Fibroblast of skin of back (primary cell): ENCODE measurements around the gene STYXL1.

Experiments
- DNase-seq: peaks from one replicate; pipeline ENCODE4 v3.0.0-alpha.2; 2013

The STYXL1 gene

DNA sequence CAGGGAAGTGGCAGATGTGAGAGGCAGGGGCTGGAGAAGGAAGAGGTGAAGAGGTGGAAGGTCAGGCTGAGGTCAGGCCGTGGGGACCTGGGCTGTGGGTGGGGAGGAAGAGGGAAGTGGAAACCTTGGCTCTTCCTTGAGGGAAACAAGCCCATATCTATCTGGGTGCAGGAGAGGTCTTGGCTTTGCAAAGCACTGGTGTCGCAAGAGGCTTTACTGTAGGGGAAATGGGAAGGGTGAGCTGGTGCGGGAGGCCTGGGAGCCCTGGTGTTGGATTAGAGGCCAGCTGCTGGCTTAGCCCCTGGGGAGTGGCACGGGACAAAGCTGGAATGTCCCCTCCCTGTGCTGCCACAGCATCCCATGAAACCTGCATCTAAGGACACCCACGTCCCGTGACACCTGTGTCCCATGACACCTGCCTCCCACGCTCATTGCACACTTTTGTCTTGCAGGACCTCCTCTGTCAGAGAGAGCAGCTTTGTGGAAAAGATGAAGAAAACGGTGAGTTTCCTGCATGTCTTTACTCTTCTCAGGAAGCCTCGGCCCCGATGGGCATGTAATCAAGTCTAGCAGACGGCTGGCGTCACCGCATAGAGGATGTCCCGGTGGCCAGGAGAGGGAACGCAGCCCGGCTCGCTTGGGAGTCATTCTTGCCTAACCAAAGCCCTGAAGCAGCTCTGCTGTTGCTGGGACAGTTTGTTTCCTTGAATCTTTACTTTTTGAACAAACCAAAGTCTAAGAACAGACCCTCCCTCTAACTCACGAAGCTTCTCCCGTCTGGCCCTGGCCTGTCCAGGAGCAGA is 75.6 kb downstream of the STYXL1 start:
- no peak for DNase-seq

DNA sequence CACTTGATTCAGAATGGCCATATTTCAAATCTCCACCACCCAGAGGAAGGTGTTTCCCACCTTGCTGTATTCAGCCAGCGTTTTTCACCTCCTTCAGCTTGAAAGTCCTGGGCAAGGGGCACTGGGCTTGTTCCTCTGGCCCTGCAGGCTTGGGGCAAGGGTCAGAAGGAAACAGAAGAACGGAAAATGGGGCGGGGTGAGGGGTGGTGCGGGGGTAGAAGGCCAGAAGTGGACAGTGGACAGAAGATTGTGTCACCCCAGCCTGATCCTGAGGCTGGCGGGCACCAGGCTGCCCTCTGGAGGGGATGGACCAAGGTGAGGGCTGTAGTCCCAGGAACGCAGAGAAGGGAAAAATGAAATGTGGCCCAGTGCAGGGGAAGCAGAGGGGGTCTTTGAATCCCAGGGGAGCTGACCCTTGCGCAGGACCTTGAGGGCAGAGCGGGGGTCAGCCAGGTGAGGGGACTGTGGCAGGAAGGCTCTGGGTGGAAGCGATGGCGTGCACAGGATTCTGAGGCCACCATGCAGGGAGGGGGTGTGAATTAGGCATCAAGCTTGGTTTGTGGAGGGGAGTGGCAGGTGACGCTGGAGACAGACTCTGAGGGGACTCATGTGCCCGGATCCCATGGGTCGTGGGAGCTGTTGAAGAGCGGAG is 76.4 kb downstream of the STYXL1 start:
- DNase-seq: no peak

DNA sequence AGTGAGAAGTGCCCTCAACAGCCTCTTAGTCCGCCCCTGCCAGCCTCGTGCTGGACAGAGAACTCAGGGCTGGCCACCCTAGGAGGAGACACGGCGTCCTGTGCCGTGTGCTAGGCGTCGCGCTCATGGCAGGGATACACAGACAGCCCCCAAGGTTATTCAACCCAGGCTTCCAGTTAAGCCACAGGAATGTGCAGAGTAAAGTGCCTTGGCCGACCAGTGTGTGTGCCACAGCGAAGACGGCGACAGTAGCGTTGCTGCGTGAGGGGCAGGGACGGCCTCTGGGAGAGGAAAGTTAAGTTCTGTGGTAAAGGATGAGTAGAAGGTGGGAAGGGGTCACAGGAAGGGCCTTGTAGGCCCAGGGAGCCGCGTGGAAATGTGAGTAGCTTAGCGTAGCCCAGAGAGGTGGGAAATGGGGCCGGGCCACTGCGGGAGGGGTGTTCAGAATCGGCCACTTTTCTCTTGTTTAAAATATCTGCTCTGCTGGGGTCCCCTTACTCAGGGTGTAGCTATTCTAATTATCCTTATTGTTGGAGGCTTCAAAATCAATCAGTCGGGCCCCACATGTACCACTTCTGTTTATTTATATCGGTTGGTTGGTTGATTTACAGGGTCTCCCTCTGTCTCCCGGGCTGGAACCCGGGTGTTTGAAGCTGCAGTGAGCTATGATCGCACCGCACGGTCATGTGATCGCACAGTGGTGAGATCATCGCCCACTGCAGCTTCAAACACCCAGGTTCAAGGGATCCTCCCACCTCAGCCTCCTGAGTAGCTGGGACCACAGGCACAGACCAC is 77.9 kb downstream of the STYXL1 start:
- DNase-seq: no peak

DNA sequence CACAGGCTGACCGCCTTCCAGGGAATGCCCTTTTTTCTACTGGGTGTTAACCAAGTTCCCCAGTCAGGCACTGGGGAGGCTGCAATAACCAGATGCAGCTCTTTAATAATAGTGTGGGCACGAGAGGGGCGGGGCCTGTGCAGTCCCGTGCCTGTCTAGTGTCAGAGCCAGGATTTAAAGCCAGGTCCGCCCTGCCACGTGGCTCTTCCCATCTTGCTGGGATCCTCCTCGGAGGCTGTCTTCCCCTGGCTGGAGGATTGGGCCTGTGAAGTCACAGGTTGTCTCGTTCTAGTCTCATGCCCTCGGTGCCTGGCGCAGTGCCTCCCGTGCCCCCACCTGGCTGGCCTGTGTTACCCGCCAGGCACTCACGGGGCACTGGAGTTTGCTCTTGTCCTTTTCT is 78.6 kb downstream of the STYXL1 start:
- DNase-seq: no peak

DNA sequence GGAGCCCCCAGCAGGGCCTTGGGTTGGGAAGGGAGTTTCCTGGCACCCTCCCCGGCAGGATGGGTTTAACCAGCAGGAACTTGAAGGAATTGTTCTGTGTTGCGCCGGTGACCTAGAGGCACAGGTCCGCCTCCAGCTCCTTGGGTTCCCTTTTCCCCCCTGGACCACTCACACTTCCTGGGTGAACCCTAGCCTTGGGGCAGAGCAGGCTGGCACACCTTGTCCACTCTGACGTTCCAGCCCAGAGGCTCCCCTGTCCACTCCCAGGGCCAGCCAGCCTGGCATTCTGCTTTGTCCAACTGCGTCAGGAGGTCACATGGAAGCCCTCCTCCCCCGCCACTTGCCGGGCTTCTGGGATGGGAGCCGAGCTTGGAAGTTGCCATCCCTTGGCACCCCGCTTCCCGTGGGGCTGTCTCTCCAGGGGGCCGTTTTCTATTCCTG is 79.2 kb downstream of the STYXL1 start:
- no peak for DNase-seq

DNA sequence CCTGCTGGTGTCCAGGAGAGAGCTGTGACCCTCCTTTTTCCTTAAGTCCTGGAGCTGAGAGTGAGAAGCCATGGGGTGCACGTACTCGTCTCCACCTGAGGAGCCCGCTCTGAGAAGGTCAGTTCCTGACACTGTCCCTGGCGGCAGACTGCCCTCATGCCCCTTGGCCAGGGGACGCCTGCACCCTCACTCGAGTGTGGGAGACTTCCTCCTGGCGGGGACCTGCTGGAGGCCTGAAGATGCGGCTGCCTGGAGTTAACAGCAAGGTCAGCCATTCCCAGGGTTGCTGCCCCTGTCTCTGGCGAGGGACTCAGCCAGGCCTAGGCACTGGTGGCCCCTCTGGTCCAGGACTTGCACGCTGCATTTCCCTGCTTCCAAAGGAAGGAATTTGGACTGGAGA is 79.8 kb downstream of the STYXL1 start:
- DNase-seq: no peak

DNA sequence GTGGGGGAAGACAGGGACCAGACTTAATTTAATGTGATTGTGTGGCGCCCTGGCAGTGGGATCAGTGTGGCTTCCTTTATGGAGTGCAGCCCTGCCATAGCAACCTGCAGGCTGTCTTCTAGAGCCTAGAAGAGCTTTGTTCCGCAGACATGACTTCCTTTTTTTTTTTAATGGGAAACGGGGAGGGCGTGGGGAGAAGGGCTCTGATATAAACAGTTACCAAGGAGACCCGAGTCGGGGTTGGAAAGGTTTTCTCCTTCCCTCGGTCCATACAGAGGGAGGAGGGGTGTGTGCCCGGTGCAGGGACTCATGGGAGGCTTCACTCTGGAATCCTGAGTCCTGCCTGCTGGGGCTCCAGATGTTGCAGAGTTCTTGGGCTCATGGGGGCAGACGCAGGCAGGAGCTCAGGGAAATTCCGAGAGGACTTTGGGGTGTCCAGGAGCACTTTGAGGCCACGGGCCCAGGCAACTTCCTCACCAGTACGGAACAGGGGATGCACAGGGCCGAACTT is 80.3 kb downstream of the STYXL1 start:
- no peak for DNase-seq

DNA sequence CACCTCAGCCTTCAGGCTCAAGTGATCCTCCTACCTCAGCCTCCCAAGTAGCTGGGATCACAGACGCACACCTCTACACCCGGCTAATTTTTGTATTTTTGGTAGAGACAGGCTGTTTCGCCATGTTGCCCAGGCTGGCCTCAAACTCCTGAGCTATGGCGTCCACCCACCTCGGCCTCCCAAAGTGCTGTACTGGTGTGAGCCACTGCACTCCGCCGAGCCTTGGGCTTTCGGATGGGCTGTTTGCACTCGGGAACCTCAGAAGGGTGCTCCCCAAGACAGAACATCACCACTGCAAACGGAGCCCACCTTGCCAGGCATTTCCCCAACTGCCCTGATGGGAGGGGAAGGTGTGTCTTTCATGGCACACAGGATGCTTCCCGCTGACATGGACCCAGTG is 80.7 kb downstream of the STYXL1 start:
- DNase-seq: no peak

DNA sequence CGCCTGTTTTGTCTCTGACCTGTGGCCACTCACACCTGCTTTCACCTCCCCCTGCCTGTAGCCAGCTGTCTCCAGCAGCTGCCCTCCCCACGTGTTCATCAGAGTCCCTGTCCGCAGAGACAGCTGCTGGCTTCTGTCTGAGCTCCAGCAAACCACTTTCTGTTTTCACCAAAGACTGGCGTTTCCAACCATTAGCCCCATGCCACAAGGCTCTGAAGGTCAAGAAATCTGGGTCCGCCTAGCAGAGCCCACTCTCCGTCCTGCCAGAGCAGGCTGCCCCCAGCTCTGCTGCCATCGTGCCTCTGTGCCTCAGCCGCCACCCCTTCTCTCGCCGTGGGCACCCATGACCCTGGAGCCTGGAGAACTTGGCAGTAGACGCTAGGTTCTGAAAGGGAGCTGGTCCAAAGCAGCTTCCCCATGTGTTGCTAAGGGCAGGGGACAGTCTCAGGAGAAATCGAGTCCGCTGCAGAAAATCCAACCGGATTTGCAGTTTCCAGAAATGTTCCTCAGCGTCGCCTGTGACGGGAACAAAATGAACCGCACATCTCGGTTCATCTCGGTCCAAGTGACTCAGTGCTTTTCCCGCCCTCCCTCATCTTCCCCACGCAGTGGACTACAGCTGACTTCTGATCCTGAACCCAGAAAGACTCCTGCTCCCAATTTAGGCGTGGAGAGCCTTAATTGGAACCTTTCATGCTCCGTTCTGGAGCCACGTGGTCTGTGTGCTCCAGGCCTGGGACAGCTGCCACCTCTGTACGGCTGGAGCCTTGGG is 81.4 kb downstream of the STYXL1 start:
- DNase-seq: no peak

DNA sequence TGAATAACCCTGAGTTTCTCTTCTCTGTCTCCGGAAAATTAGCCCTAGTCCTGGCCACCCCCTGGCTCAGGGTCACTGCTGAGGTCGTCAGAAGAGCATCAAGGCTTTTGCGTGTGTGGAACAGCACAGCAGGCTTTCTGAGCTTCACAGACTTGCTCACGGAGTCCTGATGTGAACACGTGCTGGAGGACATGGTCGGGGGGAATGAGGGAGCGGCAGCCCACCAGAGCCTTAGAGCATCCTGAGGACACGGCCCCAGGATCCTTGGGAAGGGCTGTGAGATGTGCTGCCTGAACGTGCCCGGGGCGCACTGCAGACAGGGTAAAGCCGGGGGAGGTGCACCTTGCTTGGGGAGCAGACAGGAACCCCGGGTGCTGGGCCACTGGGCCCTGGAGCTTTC is 82.2 kb downstream of the STYXL1 start:
- DNase-seq: no peak

DNA sequence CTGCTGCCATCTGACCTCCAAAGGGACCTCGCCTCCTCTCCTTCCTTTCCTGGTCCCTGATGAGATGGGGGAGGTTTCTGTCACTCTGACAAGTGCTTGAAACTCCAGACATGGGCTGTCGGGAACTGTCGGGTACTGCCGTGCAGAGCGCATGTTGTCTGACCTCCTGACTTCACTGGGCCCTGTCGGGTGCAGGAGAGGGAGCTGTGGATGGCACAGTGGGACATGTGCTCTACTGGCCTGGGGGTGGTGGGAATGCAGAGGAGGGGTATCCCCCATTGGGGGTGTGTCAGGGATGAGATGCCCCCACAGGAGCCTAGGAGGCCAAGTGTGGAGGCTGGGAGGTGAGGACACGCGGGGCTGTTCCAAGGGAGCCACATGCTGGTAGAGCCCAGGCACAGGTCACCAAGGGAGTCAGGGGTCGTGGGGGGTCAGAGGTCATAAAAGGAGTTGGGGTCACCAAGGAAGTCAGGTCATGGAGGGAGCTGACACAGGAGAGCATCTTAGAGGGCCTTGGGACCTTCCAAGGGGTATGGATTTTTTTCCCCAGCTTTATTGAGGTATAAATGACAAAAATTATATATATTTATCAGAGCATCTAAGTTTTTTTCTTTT is 84.3 kb downstream of the STYXL1 start:
- DNase-seq: no peak

DNA sequence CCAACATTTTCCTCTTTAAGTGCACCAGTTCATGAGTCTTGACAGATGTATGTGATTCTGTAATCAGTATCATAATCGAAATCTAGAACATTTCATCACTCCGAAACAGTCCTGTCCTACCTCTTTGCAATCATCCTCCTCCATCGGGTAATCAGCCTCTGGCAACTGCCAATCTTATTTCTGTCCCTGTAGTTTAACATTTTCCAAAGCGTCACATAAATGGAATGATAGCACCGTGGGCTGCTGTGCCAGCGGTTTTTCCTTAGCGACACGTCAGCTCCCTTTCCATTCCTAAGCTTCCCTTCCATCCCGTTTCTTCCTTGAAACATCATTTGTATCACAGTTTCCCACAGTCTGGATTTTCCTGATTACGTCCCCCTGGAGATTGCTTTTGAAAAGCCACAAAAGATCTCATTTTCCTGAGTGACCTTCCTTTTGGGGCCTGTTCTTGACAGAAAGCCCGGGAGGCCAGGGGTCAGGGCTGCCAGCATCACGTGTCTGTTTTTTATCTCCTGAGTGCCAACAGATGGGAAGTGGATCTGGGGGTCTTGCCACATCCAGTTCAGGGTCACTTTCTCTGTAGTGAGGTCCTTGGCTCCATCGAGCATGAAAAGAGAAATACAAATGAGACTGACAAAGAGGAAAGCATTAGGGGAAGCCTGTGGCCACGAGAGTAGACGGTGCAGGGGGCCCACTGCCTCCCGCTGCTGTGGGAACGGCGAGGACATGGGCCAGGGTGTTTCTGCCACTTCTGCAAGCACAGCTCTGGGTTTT is 85.0 kb downstream of the STYXL1 start:
- DNase-seq: peak; percentile 76

DNA sequence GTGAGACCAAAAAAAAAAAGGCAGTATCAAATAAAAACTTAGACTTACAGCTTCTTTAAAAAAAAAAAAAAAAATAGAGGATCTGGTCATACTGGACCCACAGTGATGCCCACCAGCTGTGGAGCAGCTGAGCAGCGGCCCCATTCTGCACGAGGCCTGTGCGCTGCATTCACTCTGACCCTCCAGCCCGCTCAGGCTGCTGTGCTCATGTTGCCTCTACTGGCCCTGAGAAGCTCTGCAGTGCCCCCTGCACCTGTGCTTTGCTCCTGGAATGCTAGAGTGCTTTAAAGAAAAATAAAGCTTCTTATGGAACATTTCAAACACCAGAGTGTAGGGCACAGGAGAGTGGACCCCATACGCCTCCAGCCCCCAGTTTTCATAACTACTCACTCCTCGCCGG is 86.6 kb downstream of the STYXL1 start:
- no peak for DNase-seq

DNA sequence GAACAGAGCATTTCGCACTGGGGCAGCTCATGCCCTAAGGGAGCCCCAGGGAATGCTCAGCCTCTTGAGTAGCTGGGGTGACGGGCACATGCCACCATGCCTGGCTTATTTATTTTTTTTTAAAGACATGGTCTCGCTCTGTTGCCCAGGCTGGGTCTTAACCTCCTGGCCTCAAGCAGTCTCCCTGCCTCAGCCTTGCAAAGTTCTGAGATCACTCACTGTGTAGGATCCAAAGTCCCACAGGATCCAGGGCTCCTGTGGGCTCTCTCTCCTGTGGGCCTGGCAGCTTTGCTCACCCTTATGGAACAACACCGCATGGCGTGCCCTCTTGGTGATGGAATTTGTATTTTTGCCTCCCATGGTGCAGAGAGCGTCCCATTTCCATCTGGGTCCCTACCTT is 87.4 kb downstream of the STYXL1 start:
- DNase-seq: no peak

DNA sequence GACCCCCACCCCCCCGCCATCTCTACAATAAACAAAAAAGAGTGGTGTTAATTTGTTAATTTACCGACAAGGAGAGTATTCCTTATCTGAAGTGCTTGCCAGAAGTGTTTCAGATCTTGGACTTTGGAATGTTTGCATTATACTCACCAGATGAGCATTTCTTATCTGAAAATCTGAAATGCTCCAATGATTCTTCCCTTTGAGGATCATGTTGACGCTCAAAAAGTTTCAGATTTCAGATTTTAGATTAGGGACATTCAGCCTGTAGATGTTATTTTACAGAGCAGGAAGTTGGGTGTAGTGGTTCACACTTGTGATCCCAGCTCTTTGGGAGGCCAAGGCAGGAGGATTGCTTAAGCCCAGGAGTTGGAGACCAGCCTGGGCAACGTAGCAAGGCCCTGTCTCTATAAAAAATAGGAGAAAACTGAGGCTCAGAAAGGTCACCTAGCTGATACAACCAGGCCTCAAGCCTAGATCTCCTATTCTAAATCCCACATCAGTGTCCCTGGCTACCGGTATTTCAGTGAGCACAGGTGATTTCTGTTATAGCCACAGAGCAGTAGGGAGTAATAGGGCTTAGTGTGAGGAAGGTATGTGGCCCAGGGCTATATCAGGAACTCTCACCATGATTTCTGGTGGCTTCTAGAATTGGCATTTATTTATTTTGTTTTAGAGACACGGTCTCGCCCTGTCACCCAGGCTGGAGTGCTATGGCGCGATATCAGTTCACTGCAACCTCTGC is 88.8 kb downstream of the STYXL1 start:
- no peak for DNase-seq

DNA sequence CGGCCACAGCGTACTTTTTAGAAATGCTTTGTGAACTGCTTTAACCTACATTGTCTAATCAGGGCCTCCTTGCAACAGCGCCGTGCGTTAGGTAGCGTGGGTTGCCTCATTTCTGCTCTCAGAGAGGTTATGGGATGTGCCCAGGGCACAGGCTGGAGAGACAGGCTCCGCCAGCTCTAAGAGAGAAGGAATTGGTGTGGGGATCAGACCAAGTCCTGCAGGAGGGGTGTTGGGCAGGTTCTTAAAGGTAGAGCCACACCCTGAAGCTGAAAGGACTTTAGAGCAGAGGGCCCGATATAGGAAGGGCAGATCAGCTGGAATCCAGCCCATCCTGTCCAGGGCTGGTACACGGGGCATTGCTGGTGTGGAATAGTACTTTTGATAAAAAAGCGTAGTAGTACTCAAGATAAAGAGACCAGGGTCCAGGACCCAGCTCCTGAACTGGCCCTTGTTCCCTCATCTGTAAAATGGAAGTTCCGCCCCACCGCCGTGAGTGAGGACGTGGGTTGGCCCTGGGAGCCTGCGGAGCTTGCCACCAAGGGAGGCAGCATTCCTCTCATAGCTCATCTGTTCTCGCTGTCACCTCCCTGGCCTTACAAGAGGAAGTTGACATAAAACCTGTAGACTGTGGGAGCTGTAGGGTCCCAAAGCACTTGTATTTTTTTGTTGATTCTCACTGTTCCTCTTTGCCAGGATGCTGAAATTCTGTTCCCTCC is 90.6 kb downstream of the STYXL1 start:
- peak; percentile 52 for DNase-seq

DNA sequence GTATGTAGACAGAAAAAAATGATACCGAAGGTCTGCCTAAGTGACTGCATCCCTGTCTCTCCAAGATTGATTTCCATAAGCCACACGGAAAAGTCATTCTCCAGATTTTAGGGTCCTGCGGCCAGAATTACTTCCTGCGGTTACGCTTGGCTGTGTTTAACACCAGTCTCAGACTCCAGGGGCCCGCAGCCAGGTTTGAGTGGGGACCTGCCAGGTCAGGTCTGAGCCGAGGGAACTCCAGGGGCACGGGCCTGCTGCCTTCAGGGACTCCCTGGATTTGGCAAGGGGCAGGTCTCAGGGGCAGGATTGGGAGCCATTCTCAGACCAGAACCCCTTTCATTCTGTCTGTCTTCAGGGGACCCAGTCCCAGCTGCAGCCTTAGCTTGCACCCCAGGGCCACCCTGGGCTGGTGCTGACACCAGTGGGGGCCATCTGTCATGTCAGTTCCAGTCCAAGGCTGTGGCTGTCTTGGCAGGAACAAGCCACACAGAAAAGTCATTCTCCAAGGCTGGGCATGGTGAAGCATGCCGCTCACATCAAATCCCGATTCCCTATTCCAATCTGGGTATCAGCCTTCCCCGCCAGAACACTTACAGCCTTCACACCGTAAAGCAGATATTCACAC is 92.4 kb downstream of the STYXL1 start:
- DNase-seq: no peak

DNA sequence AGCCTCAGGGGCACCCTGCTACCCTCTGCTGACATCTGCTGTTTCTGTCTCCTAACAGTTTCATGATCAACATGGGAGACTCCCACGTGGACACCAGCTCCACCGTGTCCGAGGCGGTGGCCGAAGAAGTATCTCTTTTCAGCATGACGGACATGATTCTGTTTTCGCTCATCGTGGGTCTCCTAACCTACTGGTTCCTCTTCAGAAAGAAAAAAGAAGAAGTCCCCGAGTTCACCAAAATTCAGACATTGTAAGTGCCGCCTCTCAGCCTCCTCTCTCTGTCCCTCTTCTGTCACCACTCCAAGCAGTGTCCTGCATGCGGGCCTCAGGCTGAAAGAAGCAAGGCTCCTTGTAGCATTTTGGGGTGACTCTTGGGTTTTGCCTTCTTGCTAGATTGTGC is 93.9 kb downstream of the STYXL1 start:
- no peak for DNase-seq

DNA sequence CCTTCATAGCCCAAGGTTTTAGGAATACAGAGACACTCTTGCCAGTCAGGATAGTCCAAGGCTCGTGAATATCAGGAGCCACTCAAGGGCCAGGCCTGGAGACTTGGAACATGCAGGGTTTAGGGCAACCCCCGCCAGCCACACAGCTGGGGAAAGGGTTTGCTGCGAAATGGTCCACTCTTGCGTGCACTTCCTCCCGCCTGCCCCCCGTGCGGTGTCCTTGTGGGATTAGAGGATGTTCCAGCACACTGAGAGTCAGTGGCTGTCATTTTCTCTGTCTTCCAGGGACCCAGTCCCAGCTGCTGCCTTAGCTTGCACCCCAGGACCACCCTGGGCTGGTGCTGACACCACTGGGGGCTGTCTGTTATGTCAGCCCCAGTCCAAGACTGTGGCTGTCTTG is 94.4 kb downstream of the STYXL1 start:
- DNase-seq: no peak
